PC-9 (cell line): ENCODE results near the gene SMPD1.

ENCODE experiments used
- EZH2 ChIP-seq: fragments of 200-600 bp; sonication (generic); IDR thresholded peaks from 2 replicates; pipeline ENCODE4 v1.8.0; 2017; ENCODE audit warnings: antibody characterized with exemption, low read depth
- TF ChIP-seq, protein P1 (sequence below): fragments of 200-600 bp; sonication (generic); conservative IDR thresholded peaks from 2 replicates; pipeline ENCODE4 v1.6.1; 2017; ENCODE audit warnings: mixed run types, antibody characterized with exemption, mild to moderate bottlenecking, moderate library complexity

DNA sequence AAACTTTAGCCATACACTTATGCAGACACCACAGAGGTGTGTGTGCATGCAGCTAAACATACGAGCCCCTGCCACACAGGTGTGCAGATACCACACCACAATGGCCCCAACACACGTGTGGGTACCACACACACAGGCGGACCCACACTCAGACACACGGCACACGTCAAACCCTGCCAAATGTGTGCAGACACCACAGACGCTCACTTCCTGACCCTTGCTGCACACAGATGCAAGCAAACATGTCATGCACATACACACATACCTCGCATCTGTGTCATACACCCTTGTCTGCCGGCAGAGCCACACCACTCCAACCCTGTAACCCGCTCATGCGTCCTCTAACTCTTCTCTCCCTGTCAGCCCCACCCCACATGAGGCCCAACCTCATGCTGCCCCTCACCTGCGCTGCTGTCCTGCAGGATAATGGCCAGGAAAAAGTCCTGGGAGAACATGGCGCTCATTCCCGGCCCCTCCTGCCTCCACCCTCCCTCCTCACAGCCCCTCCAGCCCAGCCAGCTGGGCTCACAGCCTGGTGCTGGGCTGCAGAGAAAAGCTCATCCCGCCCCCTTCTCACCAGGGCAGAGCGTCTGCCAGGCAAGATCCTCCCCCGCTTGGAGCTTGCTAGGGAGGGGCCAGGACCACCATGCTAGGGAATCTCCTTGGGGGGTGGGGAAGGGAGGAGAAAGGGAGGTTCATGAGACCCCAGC lies 14.2 kb downstream of the SMPD1 start:
- TF ChIP-seq, protein P1, sequence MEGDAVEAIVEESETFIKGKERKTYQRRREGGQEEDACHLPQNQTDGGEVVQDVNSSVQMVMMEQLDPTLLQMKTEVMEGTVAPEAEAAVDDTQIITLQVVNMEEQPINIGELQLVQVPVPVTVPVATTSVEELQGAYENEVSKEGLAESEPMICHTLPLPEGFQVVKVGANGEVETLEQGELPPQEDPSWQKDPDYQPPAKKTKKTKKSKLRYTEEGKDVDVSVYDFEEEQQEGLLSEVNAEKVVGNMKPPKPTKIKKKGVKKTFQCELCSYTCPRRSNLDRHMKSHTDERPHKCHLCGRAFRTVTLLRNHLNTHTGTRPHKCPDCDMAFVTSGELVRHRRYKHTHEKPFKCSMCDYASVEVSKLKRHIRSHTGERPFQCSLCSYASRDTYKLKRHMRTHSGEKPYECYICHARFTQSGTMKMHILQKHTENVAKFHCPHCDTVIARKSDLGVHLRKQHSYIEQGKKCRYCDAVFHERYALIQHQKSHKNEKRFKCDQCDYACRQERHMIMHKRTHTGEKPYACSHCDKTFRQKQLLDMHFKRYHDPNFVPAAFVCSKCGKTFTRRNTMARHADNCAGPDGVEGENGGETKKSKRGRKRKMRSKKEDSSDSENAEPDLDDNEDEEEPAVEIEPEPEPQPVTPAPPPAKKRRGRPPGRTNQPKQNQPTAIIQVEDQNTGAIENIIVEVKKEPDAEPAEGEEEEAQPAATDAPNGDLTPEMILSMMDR: no peak
- TF ChIP-seq EZH2: no peak
